Astrocyte (in vitro differentiated cells and primary cell): Measurements from ENCODE around the gene TNNI3K.

Experiments used
- EZH2 ChIP-seq: IDR thresholded peaks from 2 replicates; pipeline ENCODE4 v1.6.1; 2012; ENCODE audit warnings: mild to moderate bottlenecking, low read length, inconsistent platforms; ENCODE audit not compliant: insufficient read depth
- TF ChIP-seq, protein P1 (sequence below): IDR thresholded peaks from 2 replicates; pipeline ENCODE4 v1.5.1; 2011; ENCODE audit warnings: low read depth, mild to moderate bottlenecking, inconsistent platforms, low read length, moderate library complexity; ENCODE audit not compliant: insufficient read depth

DNA sequence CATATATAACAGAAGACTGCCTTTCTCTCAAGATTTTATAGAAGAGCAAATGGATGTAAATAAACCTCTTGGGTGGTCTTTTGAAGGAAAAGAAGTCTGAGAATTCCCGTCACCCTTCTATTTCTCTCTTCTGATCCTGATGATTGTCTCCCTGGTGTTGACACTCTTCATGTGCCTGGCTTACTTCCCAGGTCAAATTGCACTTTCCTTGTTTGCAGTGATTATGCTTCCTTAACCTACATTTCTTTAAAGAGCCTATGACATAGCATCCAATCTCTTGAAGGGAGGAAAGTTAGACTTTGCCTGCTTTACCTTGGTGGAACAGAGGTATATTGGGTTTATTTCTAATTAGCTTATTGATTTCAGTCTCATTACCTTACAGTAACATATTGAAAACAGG is 197.1 kb downstream of the TNNI3K start:
- TF ChIP-seq, protein P1, sequence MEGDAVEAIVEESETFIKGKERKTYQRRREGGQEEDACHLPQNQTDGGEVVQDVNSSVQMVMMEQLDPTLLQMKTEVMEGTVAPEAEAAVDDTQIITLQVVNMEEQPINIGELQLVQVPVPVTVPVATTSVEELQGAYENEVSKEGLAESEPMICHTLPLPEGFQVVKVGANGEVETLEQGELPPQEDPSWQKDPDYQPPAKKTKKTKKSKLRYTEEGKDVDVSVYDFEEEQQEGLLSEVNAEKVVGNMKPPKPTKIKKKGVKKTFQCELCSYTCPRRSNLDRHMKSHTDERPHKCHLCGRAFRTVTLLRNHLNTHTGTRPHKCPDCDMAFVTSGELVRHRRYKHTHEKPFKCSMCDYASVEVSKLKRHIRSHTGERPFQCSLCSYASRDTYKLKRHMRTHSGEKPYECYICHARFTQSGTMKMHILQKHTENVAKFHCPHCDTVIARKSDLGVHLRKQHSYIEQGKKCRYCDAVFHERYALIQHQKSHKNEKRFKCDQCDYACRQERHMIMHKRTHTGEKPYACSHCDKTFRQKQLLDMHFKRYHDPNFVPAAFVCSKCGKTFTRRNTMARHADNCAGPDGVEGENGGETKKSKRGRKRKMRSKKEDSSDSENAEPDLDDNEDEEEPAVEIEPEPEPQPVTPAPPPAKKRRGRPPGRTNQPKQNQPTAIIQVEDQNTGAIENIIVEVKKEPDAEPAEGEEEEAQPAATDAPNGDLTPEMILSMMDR, result no peak
- TF ChIP-seq EZH2, result no peak
